IMR-90 (cell line): ENCODE results near the gene ARHGEF1. TPM values are rescaled to one million over a fixed set of nuclear protein-coding genes. Genes with fewer than 3 reads are reported as not detected.
A peak's percentile ranks its signal among the peaks of the same experiment; 100 is the strongest.

ENCODE experiments used
- ATAC-seq: fragments of 200-7000 bp; cut with Tn5 transposase; 2 replicates; pipeline ENCODE4 v1.9.1; 2020; ENCODE audit warnings: low read depth, mild to moderate bottlenecking, moderate library complexity
- BruUV-seq: library from RNA; stranded (reverse); fragments of 400-500 nt; replicated peaks from 2 replicates; lab custom pipeline; 2021; lab: Mats Ljungman, UMichigan
- CTCF ChIA-PET: fragments of 300-600 bp; formaldehyde crosslinking; extraction: SDS; loops from one replicate; lab custom pipeline; 2021; ENCODE audit warnings: antibody characterized with exemption; lab: Yijun Ruan, JAX
- POLR2A ChIA-PET: fragments of 300-600 bp; sonication (Branson Sonifier 250); formaldehyde crosslinking; loops from one replicate; lab custom pipeline; 2022; ENCODE audit warnings: antibody characterized with exemption; ENCODE audit not compliant: unreplicated experiment; lab: Charles Lee
- DNase-seq: peaks from one replicate; pipeline ENCODE4 v3.0.0; 2013
- H2AFZ ChIP-seq: replicated peaks from 2 replicates; pipeline ENCODE3; 2013; ENCODE audit warnings: low read length, mild to moderate bottlenecking; ENCODE audit not compliant: poor library complexity
- H2AK5ac ChIP-seq: 2 replicates; pipeline ENCODE4 v1.6.1; 2013; ENCODE audit warnings: low read depth, low read length, inconsistent platforms
- H2AK9ac ChIP-seq: replicated peaks from 2 replicates; pipeline ENCODE3; 2013; ENCODE audit warnings: mild to moderate bottlenecking, low read depth, low read length, moderate library complexity; ENCODE audit not compliant: poor library complexity
- H2BK120ac ChIP-seq: 2 replicates; pipeline ENCODE4 v1.6.1; 2013; ENCODE audit warnings: low read depth, low read length, inconsistent platforms
- H2BK15ac ChIP-seq: 3 replicates; pipeline ENCODE4 v1.6.1; 2013; ENCODE audit warnings: low read depth, low read length, inconsistent platforms
- H2BK20ac ChIP-seq: 2 replicates; pipeline ENCODE4 v1.6.1; 2013; ENCODE audit warnings: low read depth, mild to moderate bottlenecking, inconsistent platforms, low read length, moderate library complexity
- H2BK5ac ChIP-seq: 2 replicates; pipeline ENCODE4 v1.6.1; 2013; ENCODE audit warnings: mild to moderate bottlenecking, low read depth, low read length, inconsistent platforms; ENCODE audit not compliant: poor library complexity, severe bottlenecking
- H3K14ac ChIP-seq: replicated peaks from 2 replicates; pipeline ENCODE4 v1.6.1; 2013; ENCODE audit warnings: low read depth, low read length, inconsistent platforms
- H3K18ac ChIP-seq: 2 replicates; pipeline ENCODE4 v1.6.1; 2013; ENCODE audit warnings: low read depth, low read length, control low read depth
- H3K23ac ChIP-seq: 2 replicates; pipeline ENCODE4 v1.6.1; 2013; ENCODE audit warnings: low read depth, low read length, inconsistent platforms
- H3K27ac ChIP-seq: 2 replicates; pipeline ENCODE4 v1.5.1; 2013; ENCODE audit warnings: mild to moderate bottlenecking, control low read depth, low read length; ENCODE audit not compliant: insufficient read depth
- H3K27me3 ChIP-seq: 2 replicates; pipeline ENCODE4 v1.6.1; 2013; ENCODE audit warnings: low read length; ENCODE audit not compliant: control insufficient read depth, insufficient read depth
- H3K36me3 ChIP-seq: 2 replicates; pipeline ENCODE4 v1.6.1; 2013; ENCODE audit warnings: low read length, mixed read lengths; ENCODE audit not compliant: control insufficient read depth, insufficient read depth
- H3K4ac ChIP-seq: 2 replicates; pipeline ENCODE4 v1.6.1; 2013; ENCODE audit warnings: low read depth, low read length, inconsistent platforms
- H3K4me1 ChIP-seq: 2 replicates; pipeline ENCODE4 v1.6.1; 2013; ENCODE audit warnings: low read length, mixed read lengths; ENCODE audit not compliant: control insufficient read depth, insufficient read depth
- H3K4me2 ChIP-seq: 2 replicates; pipeline ENCODE4 v1.6.1; 2013; ENCODE audit warnings: low read depth, mild to moderate bottlenecking, control low read depth, low read length, moderate library complexity
- H3K4me3 ChIP-seq: 2 replicates; pipeline ENCODE4 v1.5.1; 2013; ENCODE audit warnings: low read depth, mild to moderate bottlenecking, control low read depth, low read length, moderate library complexity; ENCODE audit not compliant: insufficient read depth
- H3K56ac ChIP-seq: 2 replicates; pipeline ENCODE4 v1.6.1; 2013; ENCODE audit warnings: low read length, inconsistent platforms; ENCODE audit not compliant: insufficient read depth; ENCODE audit errors: extremely low read depth
- H3K79me1 ChIP-seq, 2 experiments: 2 replicates each; pipeline ENCODE4 v1.6.1; 2013; ENCODE audit warnings: low read length in 2 of 2, inconsistent platforms in 1 of 2, low read depth in 1 of 2
- H3K9ac ChIP-seq: 2 replicates; pipeline ENCODE4 v1.6.1; 2013; ENCODE audit warnings: low read depth, low read length, control low read depth
- H3K9me1 ChIP-seq: 2 replicates; pipeline ENCODE4 v1.6.1; 2013; ENCODE audit warnings: low read length, inconsistent platforms; ENCODE audit not compliant: insufficient read depth
- H3K9me3 ChIP-seq: 2 replicates; pipeline ENCODE4 v1.6.1; 2013; ENCODE audit warnings: low read length; ENCODE audit not compliant: control insufficient read depth, insufficient read depth
- H4K20me1 ChIP-seq: 2 replicates; pipeline ENCODE4 v1.6.1; 2013; ENCODE audit warnings: low read length, inconsistent platforms; ENCODE audit not compliant: insufficient read depth
- H4K5ac ChIP-seq: 2 replicates; pipeline ENCODE4 v1.6.1; 2013; ENCODE audit warnings: mild to moderate bottlenecking, low read depth, low read length, control low read depth
- H4K8ac ChIP-seq, 2 experiments: 2 replicates each; pipeline ENCODE4 v1.6.1; 2013; ENCODE audit warnings: low read depth in 2 of 2, low read length in 2 of 2, control low read depth in 1 of 2, inconsistent platforms in 1 of 2
- H4K91ac ChIP-seq: 2 replicates; pipeline ENCODE4 v1.6.1; 2013; ENCODE audit warnings: low read depth, low read length, inconsistent platforms; ENCODE audit not compliant: insufficient read depth
- BHLHE40 ChIP-seq: fragments of 150-350 bp; IDR thresholded peaks from 2 replicates; pipeline ENCODE4 v1.6.1; 2016; ENCODE audit warnings: mild to moderate bottlenecking, low read depth, low read length
- CHD1 ChIP-seq: IDR thresholded peaks from 2 replicates; pipeline ENCODE4 v1.6.1; 2012; ENCODE audit warnings: low read depth, low read length, improper control_type of control experiment
- CTCF ChIP-seq: conservative IDR thresholded peaks from 2 replicates; pipeline ENCODE4 v1.5.1; 2012; ENCODE audit warnings: mild to moderate bottlenecking, low read depth, low read length, improper control_type of control experiment
- ELK1 ChIP-seq: fragments of 150-350 bp; IDR thresholded peaks from 2 replicates; pipeline ENCODE4 v1.6.1; 2016; ENCODE audit warnings: low read depth, mild to moderate bottlenecking, low read length, moderate library complexity, borderline replicate concordance
- FOS ChIP-seq: fragments of 150-350 bp; IDR thresholded peaks from 2 replicates; pipeline ENCODE4 v1.6.1; 2016; ENCODE audit warnings: low read depth, low read length
- MAFK ChIP-seq: IDR thresholded peaks from 2 replicates; pipeline ENCODE4 v1.6.1; 2012; ENCODE audit warnings: low read depth, low read length, improper control_type of control experiment
- MXI1 ChIP-seq: IDR thresholded peaks from 2 replicates; pipeline ENCODE4 v1.6.1; 2012; ENCODE audit warnings: low read depth, mild to moderate bottlenecking, low read length, moderate library complexity, borderline replicate concordance
- NFE2L2 ChIP-seq: fragments of 150-350 bp; IDR thresholded peaks from 2 replicates; pipeline ENCODE4 v1.6.1; 2016; ENCODE audit warnings: low read depth, mild to moderate bottlenecking, low read length
- POLR2A ChIP-seq: IDR thresholded peaks from 2 replicates; pipeline ENCODE4 v1.6.1; 2012; ENCODE audit warnings: mild to moderate bottlenecking, low read depth, low read length
- RAD21 ChIP-seq: IDR thresholded peaks from 2 replicates; pipeline ENCODE4 v1.6.1; 2012; ENCODE audit warnings: low read length, improper control_type of control experiment
- RCOR1 ChIP-seq: IDR thresholded peaks from 2 replicates; pipeline ENCODE4 v1.6.1; 2012; ENCODE audit warnings: mild to moderate bottlenecking, low read length, improper control_type of control experiment; ENCODE audit not compliant: insufficient replicate concordance
- RFX5 ChIP-seq: IDR thresholded peaks from 2 replicates; pipeline ENCODE4 v1.8.0; 2012; ENCODE audit warnings: low read depth, mild to moderate bottlenecking, low read length, moderate library complexity
- SMC3 ChIP-seq: fragments of 150-350 bp; IDR thresholded peaks from 2 replicates; pipeline ENCODE4 v1.6.1; 2016; ENCODE audit warnings: low read depth, mild to moderate bottlenecking, antibody characterized with exemption, low read length, moderate library complexity
- USF2 ChIP-seq: fragments of 150-350 bp; IDR thresholded peaks from 2 replicates; pipeline ENCODE4 v1.6.1; 2017; ENCODE audit warnings: mild to moderate bottlenecking, antibody characterized with exemption, low read length, low read depth
- WGBS, 2 experiments: methylation state at CpG; one replicate each; pipeline versions ENCODE4 v1.1.5 to v1.1.7; 2013; ENCODE audit warnings: missing lambda C conversion rate in 2 of 2; ENCODE audit not compliant: insufficient read length in 1 of 2; ENCODE audit errors: extremely low coverage in 2 of 2; 5-methylcytosine and 5-hydroxymethylcytosine counted together
- dilution Hi-C: fragments of 300-500 bp; cut with HindIII; formaldehyde crosslinking; loops from one replicate; pipeline ENCODE4 v1.14.3; 2018; ENCODE audit warnings: low sequenced_read_pairs; ENCODE audit not compliant: unreplicated experiment
- in situ Hi-C: fragments of 300-500 bp; cut with MboI; formaldehyde crosslinking; loops from 3 replicates; pipeline ENCODE4 v1.14.3; 2019; ENCODE audit warnings: low sequenced_read_pairs, inconsistent platforms, mixed read lengths
- intact Hi-C: fragments of 100-400 bp; cut with micrococcal nuclease; formaldehyde crosslinking; loops from 2 replicates; pipeline ENCODE4 v1.10.0; 2022
- polyA plus RNA-seq, 3 experiments: library from polyadenylated mRNA; depleted of rRNA; stranded (reverse); fragments of >200 nt; gene quantifications; 2 replicates each; pipeline ENCODE4 v1.2.3, GENCODE V29; 2012; ENCODE audit warnings: low replicate concordance in 1 of 3
- total RNA-seq: library from RNA; depleted of rRNA; stranded (reverse); fragments of >200 nt; gene quantifications from 2 replicates; pipeline ENCODE4 v1.2.3, GENCODE V29; 2012

The ARHGEF1 gene
- total and polyA plus RNA-seq, 2 of the 4 experiments (the other 2 are of a cell fraction) = 11.5 to 47.1 TPM

GRCh38 chr19:41872775-41873647, 10.0 kb upstream of the ARHGEF1 start:
- peaks cover 1% of the 10 kb centered on the region; the same call in 1 of the 2 replicates for H3K4me1 ChIP-seq
- no peak overlapping the region for H3K4me2 ChIP-seq
- H3K36me3 ChIP-seq = peaks cover 42% of the 10 kb centered on the region
- no peak overlapping the region for H2BK120ac ChIP-seq
- H3K56ac ChIP-seq = no peak overlapping the region
- H4K8ac ChIP-seq = no peak overlapping the region
- intact Hi-C loops = loop anchor here (1.0 kb wide), 1 partner anchor 78 kb away; no protein-coding TSS in a partner anchor
- no peaks in the 10 kb centered on the region for H3K9me1 ChIP-seq
- H3K79me1 ChIP-seq = peaks cover 9 to 25% of the 10 kb centered on the region in 2 experiments
- no peak overlapping the region for H4K91ac ChIP-seq
- in situ Hi-C loops = no loop called here
- H2BK20ac ChIP-seq = no peak overlapping the region
- POLR2A ChIA-PET = interaction anchor here (1.7 kb wide), 1 partner anchor 13 kb away, joined by 7 read pairs; the partner anchor contains the start of gene RPS19
- no peak overlapping the region for H3K27ac ChIP-seq
- peaks cover 56% of the 10 kb centered on the region for H4K20me1 ChIP-seq
- H3K9me3 ChIP-seq = no peaks in the 10 kb centered on the region
- no peak overlapping the region for H3K4me3 ChIP-seq
- no peak overlapping the region for H2BK5ac ChIP-seq
- peaks cover 9% of the 10 kb centered on the region; the same call in 1 of the 2 replicates for H3K27me3 ChIP-seq
- 60% methylated on average over 8 of the region's 18 CpGs; no CpG with 5 or more reads in 1 of the 2 experiments for WGBS, 2 experiments
- H3K4ac ChIP-seq = no peak overlapping the region
- no peak overlapping the region for H2AK5ac ChIP-seq
- dilution Hi-C loops = no loop called here
- H3K9ac ChIP-seq = no peak overlapping the region
- no peak overlapping the region for H3K23ac ChIP-seq
- CTCF ChIA-PET = interaction anchor here (1.5 kb wide), 1 partner anchor 8 kb away, joined by 6 read pairs; no protein-coding TSS in a partner anchor
- DNase-seq (peak; percentile 59), ATAC-seq (peak; percentile 62)
- no peak overlapping the region for H2BK15ac ChIP-seq
- no peak overlapping the region for H2AFZ ChIP-seq
- no peak overlapping the region for H3K18ac ChIP-seq
- no peak overlapping the region for H4K5ac ChIP-seq
- BruUV-seq = no TSS peak
- H2AK9ac ChIP-seq = peak overlapping the region; percentile 91
- no peak overlapping the region for H3K14ac ChIP-seq
- TF ChIP-seq BHLHE40 (no peak), RCOR1 (no peak), ELK1 (no peak), FOS (no peak), USF2 (no peak), POLR2A (peak; percentile 48; the same call in 1 of the 2 replicates), SMC3 (peak; percentile 50), RFX5 (no peak), CTCF (peak; percentile 55), MXI1 (no peak), NFE2L2 (no peak), RAD21 (peak; percentile 60), CHD1 (no peak), MAFK (no peak)
